Endometrial microvascular endothelial cells (primary cell): Measurements from ENCODE around the gene KATNB1. TPM values are rescaled to one million over a fixed set of nuclear protein-coding genes. Genes with fewer than 3 reads are reported as not detected.
"Not testable (repeated sequence)": the region's sequence is repeated elsewhere in the genome, so short reads cannot be mapped to it uniquely, and the experiment has no call there.

ENCODE experiments used
- in situ Hi-C: cut with HindIII; loops from 2 replicates; pipeline ENCODE4 v1.10.0; 2017; ENCODE audit warnings: low sequenced_read_pairs, low pct_unique_long_range_greater_than_20kb; ENCODE audit errors: inconsistent ontology term
- total RNA-seq: library from RNA; depleted of rRNA; stranded (reverse); fragments of >200 nt; gene quantifications from one replicate; pipeline ENCODE4 v1.2.3, GENCODE V29; 2015; ENCODE audit errors: inconsistent ontology term

KATNB1 gene
- total RNA-seq, 1 donor from 2014 or later: 43.4 TPM

DNA sequence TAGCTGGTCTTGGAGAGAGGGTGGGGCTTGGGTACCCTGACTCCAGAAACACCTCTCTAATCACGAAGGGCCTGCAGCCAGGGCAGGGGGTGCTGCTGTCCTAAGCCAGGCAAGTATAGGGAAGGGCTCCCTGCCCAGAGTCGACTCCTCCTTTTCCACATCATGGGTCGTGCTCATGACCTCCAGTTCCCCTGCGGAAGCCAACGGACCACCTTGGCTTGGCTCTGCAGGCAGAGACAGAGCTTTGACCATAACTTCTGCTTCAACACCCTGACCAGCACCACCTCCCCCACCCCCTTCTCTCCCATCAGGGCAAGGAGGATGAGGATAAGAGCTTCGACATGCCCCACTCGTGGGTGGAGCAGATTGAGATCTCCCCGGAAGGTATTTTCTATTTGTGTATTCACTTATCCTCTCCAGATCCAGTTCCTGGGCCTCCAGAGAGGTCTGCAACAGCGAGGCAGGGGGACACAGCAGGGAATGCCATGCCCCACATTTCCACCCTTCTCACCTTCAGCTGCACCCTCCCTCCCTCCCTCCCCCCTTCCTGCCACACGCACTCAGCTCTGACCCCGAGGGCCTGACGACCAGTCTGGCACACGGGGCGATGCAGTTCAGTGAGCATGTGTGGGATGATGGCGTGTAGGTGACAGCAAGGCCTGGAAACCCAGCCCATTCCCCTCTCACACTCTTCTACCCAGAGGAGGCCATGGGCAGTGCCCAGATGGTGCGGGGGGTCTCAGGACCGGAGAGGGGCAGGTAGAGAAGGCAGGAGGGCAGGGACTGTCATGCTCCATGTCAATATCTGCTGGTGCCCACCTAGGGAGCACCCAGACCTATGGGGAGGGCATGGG lies 14.0 kb upstream of the KATNB1 start:
- in situ Hi-C loops: no loop called here

- in situ Hi-C loops: no loop called here
Measured at GRCh38 chr16:57722210-57722499, 13.4 kb upstream of the KATNB1 start.

GRCh38 chr16:57722651-57723050 lies 12.9 kb upstream of the KATNB1 start:
- in situ Hi-C loops: no loop called here

DNA sequence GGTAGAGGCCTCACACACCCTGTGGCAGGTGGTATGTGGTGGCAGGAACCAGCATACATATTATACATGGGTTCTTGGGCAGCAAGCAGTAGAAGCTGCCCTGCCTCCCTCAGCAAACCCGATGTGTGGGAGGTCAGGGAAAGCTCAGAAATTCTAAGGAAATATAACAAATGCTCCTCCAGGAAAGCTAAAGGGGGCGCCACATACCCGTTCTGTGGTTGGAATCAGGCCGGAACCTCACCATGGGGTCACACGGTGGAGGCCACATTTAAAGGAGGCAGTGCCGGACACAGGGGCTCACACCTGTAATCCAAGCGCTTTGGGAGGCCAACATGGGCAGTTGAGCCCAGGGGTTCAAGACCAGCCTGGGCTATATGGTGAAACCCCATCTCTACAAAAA lies 12.4 kb upstream of the KATNB1 start:
- in situ Hi-C loops: no loop called here

DNA sequence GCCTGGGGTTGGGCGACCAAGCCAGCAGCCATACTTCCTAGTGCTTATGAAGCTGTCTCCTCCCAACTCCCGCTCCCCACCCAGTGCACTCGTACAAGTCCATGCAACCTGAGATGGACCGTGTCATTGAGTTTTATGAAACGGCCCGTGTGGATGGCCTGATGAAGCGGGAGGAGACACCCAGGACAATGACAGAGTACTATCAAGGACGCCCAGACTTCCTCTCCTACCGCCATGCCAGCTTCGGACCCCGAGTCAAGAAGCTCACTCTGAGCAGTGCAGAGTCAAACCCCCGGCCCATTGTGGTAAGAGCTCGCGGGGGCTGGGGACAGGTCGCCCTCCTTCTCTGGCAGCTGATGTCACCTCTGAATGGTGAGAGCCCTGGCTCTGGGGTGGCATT lies 11.0 kb upstream of the KATNB1 start:
- in situ Hi-C loops: no loop called here

DNA sequence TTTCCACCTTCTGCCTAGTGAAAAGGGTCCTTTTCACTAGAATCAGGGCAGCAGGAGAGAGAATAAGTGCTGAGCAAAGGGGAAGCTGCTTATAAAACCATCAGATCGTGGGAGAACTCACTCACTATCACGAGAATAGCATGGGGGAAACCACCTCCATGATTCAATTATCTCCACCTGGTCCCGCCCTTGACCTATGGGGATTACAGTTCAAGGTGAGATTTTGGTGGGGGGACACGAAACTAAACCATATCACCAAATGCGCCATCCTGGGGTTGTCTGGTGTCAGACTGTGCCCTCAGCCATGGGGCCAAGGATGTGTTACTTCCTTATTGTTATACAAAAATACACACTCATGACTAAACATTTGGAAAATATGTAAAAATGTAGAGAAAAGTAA lies 10.4 kb upstream of the KATNB1 start:
- in situ Hi-C loops: no loop called here

DNA sequence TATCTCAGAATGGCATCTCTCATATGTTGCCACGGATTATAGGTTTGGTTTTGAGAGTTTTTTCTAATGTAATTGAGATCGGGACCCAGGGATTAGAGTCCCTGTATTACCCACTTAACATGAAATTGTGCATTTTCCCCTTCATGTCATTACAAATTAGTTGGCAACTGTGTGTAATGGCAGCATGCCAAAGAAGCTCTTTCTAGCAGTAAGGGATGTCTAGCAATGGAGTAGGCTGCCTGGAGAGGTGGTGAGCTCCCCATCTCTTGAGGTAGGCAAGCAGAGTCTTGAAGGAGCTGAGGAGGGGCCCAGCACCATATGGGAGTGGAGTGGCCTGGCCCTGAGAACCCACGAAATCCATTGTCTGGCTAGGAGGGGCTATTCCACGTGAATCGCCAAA lies 10.0 kb upstream of the KATNB1 start:
- in situ Hi-C loops: no loop called here

DNA sequence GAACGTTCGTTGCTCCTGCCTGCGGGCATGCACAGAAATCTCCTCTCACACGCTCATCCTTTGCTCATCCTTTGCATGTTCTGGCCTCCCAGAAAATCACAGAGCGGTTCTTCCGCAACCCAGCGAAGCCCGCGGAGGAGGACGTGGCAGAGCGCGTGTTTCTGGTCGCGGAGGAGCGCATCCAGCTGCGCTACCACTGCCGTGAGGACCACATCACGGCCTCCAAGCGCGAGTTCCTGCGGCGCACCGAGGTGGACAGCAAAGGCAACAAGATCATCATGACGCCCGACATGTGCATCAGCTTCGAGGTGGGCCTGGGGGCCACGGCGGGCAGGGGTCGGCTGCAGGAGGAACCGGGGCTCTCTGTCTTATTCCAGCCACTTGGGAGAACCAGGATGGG lies 9.6 kb upstream of the KATNB1 start:
- in situ Hi-C loops: no loop called here

DNA sequence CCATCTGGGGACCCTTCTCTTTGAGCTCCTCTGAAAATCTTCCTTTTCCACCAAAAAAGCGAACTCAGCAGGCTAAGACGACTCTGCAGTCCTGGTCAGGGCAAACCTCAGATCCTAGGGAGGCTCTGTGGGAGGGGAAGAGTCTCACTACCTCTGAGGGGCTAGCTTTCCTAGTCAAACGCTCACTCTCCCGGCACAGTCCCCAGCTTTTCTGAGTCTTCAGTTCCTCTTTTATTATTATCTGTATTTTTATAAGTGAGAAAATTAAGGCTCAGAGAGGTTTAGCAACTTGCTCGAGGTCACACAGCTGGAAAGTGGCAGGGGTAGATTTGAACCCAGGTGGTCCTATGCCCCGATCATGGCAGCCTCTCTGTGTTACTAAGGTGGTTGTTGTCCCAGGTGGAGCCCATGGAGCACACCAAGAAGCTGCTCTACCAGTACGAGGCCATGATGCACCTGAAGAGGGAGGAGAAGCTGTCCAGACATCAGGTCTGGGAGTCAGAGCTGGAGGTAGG lies 9.1 kb upstream of the KATNB1 start:
- in situ Hi-C loops: no loop called here

DNA sequence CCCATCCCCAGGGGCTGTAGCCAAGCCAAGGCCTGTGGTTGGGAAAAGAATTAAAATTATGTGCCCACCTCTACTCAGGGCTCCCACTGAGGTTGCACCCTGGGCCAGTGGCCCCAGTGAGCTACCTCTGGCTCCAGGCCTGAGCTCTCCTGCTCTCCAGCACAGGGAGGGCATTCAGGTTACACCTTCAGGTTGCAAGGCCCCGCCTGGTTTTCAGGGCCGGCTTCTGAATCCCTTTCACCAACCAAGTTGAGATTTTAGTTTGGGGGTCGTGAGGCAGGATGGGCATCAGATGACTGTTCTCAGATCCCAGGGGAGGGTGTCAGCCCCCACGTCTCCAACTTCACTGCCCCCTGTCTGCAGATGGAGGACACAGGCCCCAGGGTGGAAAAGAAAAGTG lies 8.0 kb upstream of the KATNB1 start:
- in situ Hi-C loops: no loop called here

DNA sequence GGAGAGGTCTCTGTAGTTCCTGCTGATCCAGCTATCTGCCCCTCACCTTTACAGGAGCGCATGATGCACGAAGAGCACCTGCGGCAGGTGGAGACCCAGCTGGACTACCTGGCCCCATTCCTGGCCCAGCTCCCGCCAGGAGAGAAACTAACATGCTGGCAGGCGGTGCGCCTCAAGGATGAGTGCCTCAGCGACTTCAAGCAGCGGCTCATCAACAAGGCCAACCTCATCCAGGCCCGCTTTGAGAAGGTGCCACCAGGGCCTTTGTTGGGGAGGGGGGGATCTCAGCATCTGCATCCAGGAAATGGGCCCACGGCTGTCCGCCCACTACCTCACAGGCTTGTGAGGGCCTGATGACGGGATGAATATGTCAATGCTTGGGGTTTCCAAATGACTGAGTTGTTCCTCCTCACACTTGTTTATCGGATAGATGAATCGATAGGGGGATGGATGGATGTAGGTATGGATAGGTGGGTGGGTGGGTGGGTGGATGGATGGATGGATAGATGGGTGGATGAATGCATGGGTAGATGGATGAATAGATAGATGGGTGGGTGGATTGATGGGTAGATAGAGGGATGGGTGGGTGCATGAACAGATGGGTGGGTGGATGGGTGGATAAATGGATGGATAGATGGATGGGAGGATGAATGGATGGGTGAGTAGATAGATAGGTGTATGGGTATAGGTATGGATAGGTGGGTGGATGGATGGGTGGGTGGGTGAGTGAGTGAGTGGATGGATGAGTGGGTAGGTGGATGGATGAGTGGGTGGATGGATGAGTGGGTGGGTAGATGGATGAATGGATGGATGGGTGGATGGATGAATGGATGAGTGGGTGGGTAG lies 7.0 kb upstream of the KATNB1 start:
- in situ Hi-C loops: no loop called here

DNA sequence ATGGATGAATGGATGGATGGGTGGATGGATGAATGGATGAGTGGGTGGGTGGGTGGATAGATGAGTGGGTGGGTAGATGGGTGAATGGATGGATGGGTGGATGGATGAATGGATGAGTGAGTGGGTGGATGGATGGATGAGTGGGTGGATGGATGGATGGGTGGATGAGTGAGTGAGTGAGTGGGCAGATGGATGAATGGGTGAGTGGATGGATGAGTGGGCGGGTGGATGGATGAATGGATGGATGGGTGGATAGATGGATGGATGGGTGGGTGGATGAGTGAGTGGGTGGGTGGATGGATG lies 6.4 kb upstream of the KATNB1 start:
- in situ Hi-C loops: no loop called here

GRCh38 chr16:57729852-57730251 lies 5.7 kb upstream of the KATNB1 start:
- in situ Hi-C loops: not testable (repeated sequence)

GRCh38 chr16:57730771-57731730 lies 4.5 kb upstream of the KATNB1 start:
- in situ Hi-C loops: no loop called here

DNA sequence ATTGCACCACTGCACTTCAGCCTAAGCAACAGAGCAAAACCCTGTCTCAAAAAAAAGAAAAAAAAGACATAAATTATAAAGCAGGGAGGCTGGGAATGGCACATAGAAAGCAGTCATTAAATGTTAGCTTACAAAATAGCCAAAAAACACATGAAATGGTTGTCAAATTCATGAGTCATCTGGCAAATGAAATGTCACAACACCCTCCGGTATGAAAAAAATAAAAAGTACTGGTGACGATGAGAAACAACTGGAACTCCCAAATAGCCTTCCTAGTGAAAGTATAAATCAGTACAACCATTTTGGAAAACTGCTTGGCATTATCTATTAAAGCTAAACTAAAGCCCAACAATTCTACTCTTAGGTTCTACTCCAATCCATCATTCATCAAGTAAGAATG lies 3.5 kb upstream of the KATNB1 start:
- in situ Hi-C loops: no loop called here

GRCh38 chr16:57732714-57733113 lies 2.9 kb upstream of the KATNB1 start:
- in situ Hi-C loops: no loop called here

DNA sequence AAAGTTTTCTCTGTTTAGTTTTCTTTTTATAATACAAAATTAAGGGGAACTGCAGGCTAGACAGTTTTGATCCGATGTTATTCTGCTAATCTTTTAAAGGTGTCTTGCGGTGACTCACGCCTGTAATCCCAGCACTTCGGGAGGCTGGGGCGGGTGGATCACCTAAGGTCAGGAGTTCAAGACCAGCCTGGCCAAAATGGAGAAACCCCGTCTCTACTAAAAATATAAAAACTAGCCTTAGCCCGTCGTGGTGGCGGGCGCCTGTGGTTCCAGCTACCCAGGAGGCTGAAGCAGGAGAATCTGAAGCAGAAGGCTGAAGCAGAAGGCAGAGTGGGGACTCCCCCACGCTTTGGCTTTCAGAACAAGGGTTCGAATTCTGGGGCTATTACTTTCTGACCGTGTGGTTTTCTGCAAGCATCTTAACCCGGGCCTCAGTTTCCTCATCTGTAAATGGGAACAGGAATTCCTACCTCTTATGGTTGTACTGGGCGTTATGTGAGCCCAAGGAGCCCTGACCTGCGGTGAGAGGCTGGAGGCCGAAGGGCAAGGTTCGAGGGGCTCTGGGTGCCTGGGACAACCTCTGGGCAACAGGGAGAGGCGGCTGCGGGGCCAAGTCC lies 1.2 kb upstream of the KATNB1 start:
- in situ Hi-C loops: no loop called here

DNA sequence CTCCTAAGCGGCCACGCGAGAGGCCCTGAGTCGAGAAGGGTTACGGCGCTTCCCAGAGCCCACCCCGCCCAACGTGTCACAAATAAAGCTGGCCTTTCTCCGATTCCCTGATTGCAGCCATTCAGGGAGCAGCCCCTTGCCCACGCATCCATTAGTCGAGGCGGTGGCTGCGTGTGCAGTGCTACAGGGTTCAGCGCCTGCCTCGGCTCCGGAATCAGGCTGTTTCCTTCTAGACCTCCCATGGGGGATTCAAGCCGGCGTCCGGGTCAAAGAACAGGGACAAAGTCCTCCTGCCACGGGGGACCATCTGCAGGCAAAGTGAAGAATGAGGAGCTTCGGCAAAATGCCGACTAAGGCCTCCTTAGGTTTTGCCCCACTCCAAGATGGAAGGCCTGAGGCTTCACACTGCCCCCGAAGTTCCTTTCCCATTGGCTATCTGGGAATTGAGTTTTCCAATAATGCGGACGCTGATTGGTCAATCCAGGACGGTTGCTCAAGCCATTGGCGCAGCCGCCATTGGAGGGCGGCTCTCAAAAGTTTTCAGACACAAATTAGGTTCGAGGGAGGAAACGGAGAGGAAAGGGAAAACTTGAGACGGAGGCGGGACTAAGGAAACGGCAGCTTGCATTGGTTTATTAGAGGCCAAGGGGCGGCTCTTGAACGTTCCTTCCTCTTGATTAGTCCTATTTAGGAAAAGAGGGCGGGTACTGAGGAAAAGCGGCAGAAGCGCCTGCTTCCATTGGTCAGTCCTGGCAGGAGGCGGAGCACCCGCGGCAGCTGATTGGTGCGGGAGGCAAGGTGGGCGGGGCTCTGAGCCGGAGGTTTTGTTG lies 430 bp upstream of the KATNB1 start:
- in situ Hi-C loops: no loop called here
